Liver (tissue), 9 donors: ENCODE results near the gene PARN. TPM values are rescaled to one million over a fixed set of nuclear protein-coding genes. Genes with fewer than 3 reads are reported as not detected.

ENCODE experiments used
- DNase-seq: peaks from one replicate; pipeline ENCODE4 v3.0.0-alpha.2; 2017; ENCODE audit warnings: low spot score
- H3K27ac ChIP-seq, 2 donors: one replicate each; pipeline ENCODE4 v1.7.0; 2013; ENCODE audit warnings: inconsistent platforms in 2 of 2, low read length in 2 of 2, control low read depth in 1 of 2, low read depth in 1 of 2, mild to moderate bottlenecking in 1 of 2
- H3K27me3 ChIP-seq, 4 donors: one replicate each; pipeline versions ENCODE4 v1.6.1 to v1.7.0; 2013; ENCODE audit warnings: low read length in 3 of 4, inconsistent platforms in 1 of 4, mild to moderate bottlenecking in 1 of 4, moderate library complexity in 1 of 4; ENCODE audit not compliant: control insufficient read depth in 4 of 4, insufficient read depth in 4 of 4
- H3K36me3 ChIP-seq, 4 donors: one replicate each; pipeline versions ENCODE4 v1.6.1 to v1.7.0; 2013; ENCODE audit warnings: low read length in 3 of 4, mild to moderate bottlenecking in 3 of 4, low read depth in 1 of 4, moderate library complexity in 1 of 4; ENCODE audit not compliant: control insufficient read depth in 4 of 4, insufficient read depth in 3 of 4
- H3K4me1 ChIP-seq, 4 donors: one replicate each; pipeline versions ENCODE4 v1.6.1 to v1.7.0; 2013; ENCODE audit warnings: low read length in 3 of 4, mild to moderate bottlenecking in 3 of 4, moderate library complexity in 1 of 4; ENCODE audit not compliant: control insufficient read depth in 4 of 4, insufficient read depth in 4 of 4
- H3K4me3 ChIP-seq, 3 donors: one replicate each; pipeline versions ENCODE4 v1.6.1 to v1.7.0; 2013; ENCODE audit warnings: low read length in 3 of 3, control low read depth in 1 of 3, low read depth in 1 of 3, mild to moderate bottlenecking in 1 of 3
- H3K9ac ChIP-seq, 2 donors: one replicate each; pipeline ENCODE4 v1.7.0; 2013; ENCODE audit warnings: low read length in 2 of 2, mild to moderate bottlenecking in 2 of 2, moderate library complexity in 2 of 2, control low read depth in 1 of 2, low read depth in 1 of 2
- H3K9me3 ChIP-seq, 4 donors: one replicate each; pipeline versions ENCODE4 v1.6.1 to v1.7.0; 2013; ENCODE audit warnings: low read length in 3 of 4; ENCODE audit not compliant: control insufficient read depth in 4 of 4
- FOXA2 ChIP-seq: IDR thresholded peaks from 2 replicates; pipeline ENCODE4 v1.6.1; 2016; ENCODE audit warnings: antibody characterized with exemption
- GABPA ChIP-seq, 2 donors: IDR thresholded peaks in 1 of 2; conservative IDR thresholded peaks in 1 of 2; 2 replicates each; pipeline ENCODE4 v1.6.1; 2016; ENCODE audit warnings: antibody characterized with exemption in 2 of 2, mild to moderate bottlenecking in 1 of 2, moderate library complexity in 1 of 2
- HNF4A ChIP-seq, 2 donors: conservative IDR thresholded peaks; 2 replicates each; pipeline ENCODE4 v1.6.1; 2016; ENCODE audit warnings: antibody characterized with exemption in 2 of 2, mild to moderate bottlenecking in 2 of 2
- HNF4G ChIP-seq: IDR thresholded peaks from 2 replicates; pipeline ENCODE4 v1.6.1; 2016; ENCODE audit warnings: antibody characterized with exemption
- JUND ChIP-seq, 2 donors: IDR thresholded peaks; 2 replicates each; pipeline ENCODE4 v1.6.1; 2016; ENCODE audit warnings: antibody characterized with exemption in 2 of 2
- NR2F2 ChIP-seq: IDR thresholded peaks from 2 replicates; pipeline ENCODE4 v1.6.1; 2016; ENCODE audit warnings: antibody characterized with exemption
- SP1 ChIP-seq: IDR thresholded peaks from 2 replicates; pipeline ENCODE4 v1.6.1; 2018; ENCODE audit warnings: antibody characterized with exemption, mild to moderate bottlenecking
- TAF1 ChIP-seq: conservative IDR thresholded peaks from 2 replicates; pipeline ENCODE4 v1.6.1; 2016; ENCODE audit warnings: antibody characterized with exemption, mild to moderate bottlenecking
- YY1 ChIP-seq: IDR thresholded peaks from 2 replicates; pipeline ENCODE4 v1.6.1; 2016; ENCODE audit warnings: antibody characterized with exemption, mild to moderate bottlenecking
- WGBS: extraction: QIAGEN DNeasy Blood & Tissue Kit; methylation state at CpG from one replicate; pipeline ENCODE4 v1.1.7; 2013; 5-methylcytosine and 5-hydroxymethylcytosine counted together
- polyA plus RNA-seq, 2 donors: library from polyadenylated mRNA; stranded (reverse) in 1 of 2; unstranded in 1 of 2; fragments of 200-250 nt in 1 of 2; fragments of >200 nt in 1 of 2; fragmentation: Nextera tagmentation in 1 of 2; extraction: Ambion mirVana in 1 of 2; gene quantifications; one replicate each; pipeline versions ENCODE4 v1.2.1 to v1.2.3, GENCODE V29; 2013 to 2015
- total RNA-seq, 2 donors: library from RNA; depleted of rRNA; stranded (reverse); fragments of >200 nt; gene quantifications; one replicate each; pipeline ENCODE4 v1.2.3, GENCODE V29; 2014
- TF ChIP-seq, protein P1 (sequence below): IDR thresholded peaks from 2 replicates; pipeline ENCODE4 v1.6.1; 2016; ENCODE audit warnings: antibody characterized with exemption
- donor health status: healthy.
- donor health status: healthy.
- donor health status: healthy.
- donor health status: healthy.
- donor health status: healthy.

The PARN gene
- total and polyA plus RNA-seq, 4 donors: 7.9 to 19.7 (median 9.7) TPM

DNA sequence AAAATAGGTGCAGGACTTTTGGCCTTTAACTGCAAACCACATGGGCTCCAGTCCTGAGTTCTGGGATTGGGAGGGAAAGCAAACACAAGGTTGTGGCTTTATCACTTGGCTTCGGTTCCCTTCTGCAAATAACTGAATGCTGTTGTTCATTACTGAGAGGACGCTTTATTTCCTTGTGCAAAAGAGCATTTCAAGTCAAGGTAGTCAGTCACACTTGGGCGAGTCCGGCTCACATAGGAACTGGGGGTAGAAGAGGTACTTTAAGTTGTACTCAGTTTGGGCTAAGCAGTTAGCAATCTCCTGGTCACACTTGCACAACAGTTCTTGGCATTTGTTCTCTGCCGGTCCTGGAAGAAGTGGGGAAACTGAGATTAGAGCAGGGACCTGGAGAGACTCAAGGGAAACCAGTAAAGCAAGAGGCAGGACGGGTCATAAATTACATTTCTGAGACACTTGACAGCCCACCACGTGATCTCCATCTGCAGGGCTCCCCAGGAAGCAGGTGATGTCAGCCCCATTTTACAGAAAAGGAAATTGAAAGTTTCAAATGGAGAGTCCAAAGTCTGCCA lies 42.4 kb upstream of the PARN start:
- H3K9me3 ChIP-seq: no peaks in the 10 kb centered on the region
- WGBS: 42% methylated on average over 7 of the region's 7 CpGs
- H3K9ac ChIP-seq: no peak overlapping the region
- TF ChIP-seq HNF4A (conservative IDR thresholded peaks at IDR 0.05) (peak in 1 of 2 donors; percentile 38), JUND (IDR thresholded peaks at IDR 0.05) (no peak), GABPA (IDR thresholded peaks at IDR 0.05 in 1 of 2, conservative IDR thresholded peaks at IDR 0.05 in 1 of 2) (no peak), FOXA2 (no peak)
- TF ChIP-seq, protein P1, sequence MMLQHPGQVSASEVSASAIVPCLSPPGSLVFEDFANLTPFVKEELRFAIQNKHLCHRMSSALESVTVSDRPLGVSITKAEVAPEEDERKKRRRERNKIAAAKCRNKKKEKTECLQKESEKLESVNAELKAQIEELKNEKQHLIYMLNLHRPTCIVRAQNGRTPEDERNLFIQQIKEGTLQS: no peak
- no peak for DNase-seq
- H3K4me3 ChIP-seq: no peak overlapping the region
- H3K4me1 ChIP-seq: peaks cover 4 to 6% (median 5%) of the 10 kb centered on the region in 4 donors
- H3K27me3 ChIP-seq: no peaks in the 10 kb centered on the region
- H3K36me3 ChIP-seq: peaks cover 2 to 10% (median 3%) of the 10 kb centered on the region in 4 donors
- H3K27ac ChIP-seq: no peak overlapping the region

DNA sequence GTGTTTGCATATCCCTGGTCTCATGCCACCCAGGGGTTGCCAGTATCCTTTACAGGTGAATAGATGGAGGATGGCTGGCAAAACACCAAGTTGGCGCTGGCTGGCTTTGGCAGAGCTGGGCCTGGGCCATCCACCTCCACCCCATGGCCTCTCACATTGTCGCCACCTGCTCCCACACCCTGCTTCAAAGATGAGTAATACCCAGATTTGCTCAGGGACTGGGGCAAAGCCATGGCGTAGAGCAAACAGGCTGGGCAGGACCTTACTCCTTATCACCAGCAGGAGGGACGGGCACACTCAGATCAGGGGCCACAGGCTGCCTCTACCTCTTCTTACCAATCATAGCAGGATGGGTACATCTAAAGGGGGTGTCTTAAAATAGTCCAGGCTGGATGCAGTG lies 39.7 kb upstream of the PARN start:
- DNase-seq: no peak
- no peak overlapping the region for H3K4me3 ChIP-seq
- H3K4me1 ChIP-seq: peaks cover 4 to 9% (median 6%) of the 10 kb centered on the region in 4 donors
- WGBS: 86% methylated on average over 4 of the region's 4 CpGs
- no peak overlapping the region for H3K9ac ChIP-seq
- no peaks in the 10 kb centered on the region for H3K27me3 ChIP-seq
- H3K27ac ChIP-seq: no peak overlapping the region
- H3K36me3 ChIP-seq: peaks cover 4 to 29% (median 20%) of the 10 kb centered on the region in 4 donors
- TF ChIP-seq TAF1 (no peak), GABPA (IDR thresholded peaks at IDR 0.05 in 1 of 2, conservative IDR thresholded peaks at IDR 0.05 in 1 of 2) (no peak), HNF4G (no peak), NR2F2 (no peak), HNF4A (conservative IDR thresholded peaks at IDR 0.05) (no peak), FOXA2 (no peak)
- H3K9me3 ChIP-seq: no peaks in the 10 kb centered on the region

DNA sequence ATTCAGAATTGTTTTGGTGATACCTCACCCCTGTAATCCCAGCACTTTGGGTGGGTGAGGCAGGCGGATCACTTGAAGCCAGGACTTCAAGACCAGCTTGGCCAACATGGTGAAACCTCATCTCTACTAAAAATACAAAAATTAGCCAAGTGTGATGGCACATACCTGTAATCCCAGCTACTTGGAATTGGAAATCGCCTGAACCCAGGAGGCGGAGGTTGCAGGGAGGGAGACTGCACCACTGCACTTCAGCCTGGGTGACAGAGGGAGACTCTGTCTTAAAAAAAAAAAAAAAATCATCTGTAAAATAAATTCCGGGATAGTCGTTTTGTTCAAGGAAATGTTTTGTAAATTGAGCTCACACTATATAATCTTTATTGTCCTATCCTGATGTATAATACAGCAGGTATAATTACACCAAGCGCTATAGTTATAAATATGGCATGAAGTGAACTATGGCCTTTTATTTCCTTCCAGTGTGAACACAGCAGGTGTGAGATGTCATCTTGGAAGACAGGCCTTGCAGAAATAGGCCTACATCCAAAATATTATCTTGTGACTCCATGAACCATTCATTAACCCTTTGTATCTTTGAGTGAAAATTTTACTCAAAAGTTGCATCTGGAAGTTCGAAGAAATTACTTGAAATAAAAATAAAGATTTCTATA lies 38.6 kb upstream of the PARN start:
- Histone ChIP-seq H3K9ac (no peak overlapping the region), H3K9me3 (no peaks in the 10 kb centered on the region), H3K4me1 (peaks cover 4 to 9% (median 6%) of the 10 kb centered on the region in 4 donors), H3K4me3 (no peak overlapping the region), H3K36me3 (peaks cover 4 to 40% (median 26%) of the 10 kb centered on the region in 4 donors), H3K27ac (no peak overlapping the region), H3K27me3 (no peaks in the 10 kb centered on the region)
- 85% methylated on average over 7 of the region's 7 CpGs for WGBS
- DNase-seq: no peak
- TF ChIP-seq SP1 (no peak), HNF4G (no peak)
- TF ChIP-seq, protein P1: no peak

DNA sequence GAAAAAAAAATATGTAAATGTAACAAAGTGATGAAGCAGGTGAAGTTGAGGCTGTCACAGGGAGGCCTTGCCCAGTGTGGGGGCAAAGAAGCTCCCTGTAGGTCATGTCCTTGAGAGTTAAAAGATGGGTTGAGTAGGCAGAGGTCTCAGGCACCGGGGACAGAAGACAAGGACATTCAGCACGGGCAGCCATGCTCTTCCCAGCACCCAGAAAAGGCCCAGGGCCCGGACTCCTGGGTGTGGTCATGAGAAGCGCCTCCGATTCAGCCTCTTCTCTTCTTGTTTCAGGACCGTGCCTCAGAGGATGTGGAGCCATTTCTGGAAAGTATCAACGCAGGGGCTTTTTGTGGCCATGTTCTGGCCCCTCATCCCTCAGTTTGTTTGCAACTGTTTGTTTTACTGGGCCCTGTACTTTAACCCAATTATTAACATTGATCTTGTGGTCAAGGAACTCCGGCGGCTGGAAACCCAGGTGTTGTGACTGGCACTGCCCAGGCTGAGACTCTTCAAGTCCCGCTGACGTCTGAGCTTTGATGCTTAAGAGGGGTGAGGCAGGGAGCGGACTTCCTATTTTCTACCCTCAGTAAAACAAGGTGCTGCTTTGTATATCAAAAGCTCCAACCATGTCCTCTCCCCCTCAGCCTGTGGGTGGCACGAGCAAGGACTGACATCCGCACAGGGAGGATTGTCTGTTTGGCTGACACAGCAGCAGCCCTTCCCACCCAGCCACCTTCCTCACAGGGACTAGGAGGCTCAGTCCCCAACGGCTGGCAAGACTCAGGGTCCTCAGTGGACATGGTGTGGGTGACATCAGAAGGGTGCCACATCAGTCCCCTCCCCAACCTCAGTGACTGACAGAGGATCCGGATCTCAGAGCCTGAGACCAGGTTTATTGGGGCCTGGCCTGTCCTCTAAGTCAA lies 37.5 kb upstream of the PARN start:
- 71% methylated on average over 16 of the region's 16 CpGs for WGBS
- Histone ChIP-seq H3K9me3 (no peaks in the 10 kb centered on the region), H3K27me3 (no peaks in the 10 kb centered on the region), H3K4me1 (peaks cover 2 to 7% (median 4%) of the 10 kb centered on the region in 4 donors), H3K9ac (no peak overlapping the region), H3K36me3 (peaks cover 5 to 48% (median 29%) of the 10 kb centered on the region in 4 donors), H3K27ac (no peak overlapping the region), H3K4me3 (no peak overlapping the region)
- TF ChIP-seq HNF4A (conservative IDR thresholded peaks at IDR 0.05) (peak in 1 of 2 donors; percentile 16), YY1 (no peak)
- DNase-seq: no peak
